ENCODE measurements around the gene CAMK2A.

CAMK2A gene

DNA sequence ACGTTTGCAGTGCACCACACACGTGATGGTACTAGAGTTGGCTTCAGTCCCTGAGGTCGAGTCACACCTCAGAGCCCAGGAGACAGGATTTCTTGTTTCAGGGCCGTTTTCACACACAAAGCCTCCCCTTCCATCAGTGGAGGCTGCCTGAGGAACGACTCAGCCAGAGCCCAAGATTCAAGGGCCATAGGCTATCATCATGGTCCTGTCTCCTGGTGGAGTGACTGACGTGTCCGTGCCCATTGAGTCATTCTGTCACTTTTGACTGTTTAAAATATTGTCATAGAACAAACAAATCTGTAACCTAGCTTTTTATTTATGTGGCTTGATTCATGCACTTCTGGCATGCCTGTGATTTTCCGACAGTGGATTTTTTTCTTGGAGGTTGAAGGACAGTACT is 28.3 kb downstream of the CAMK2A start:
- no peak overlapping the region for H3K4me3 ChIP-seq
- H3K4me1 ChIP-seq: peaks cover 0 to 10% (median 5%) of the 10 kb centered on the region in 4 donors
- TF ChIP-seq CTCF (IDR thresholded peaks at IDR 0.05): no peak
- H3K9me3 ChIP-seq: no peaks in the 10 kb centered on the region
- intact Hi-C loops (cut with DNase I; ENCODE audit: low total_unique reads): no loop called here
- no peaks in the 10 kb centered on the region for H3K36me3 ChIP-seq
- DNase-seq: no peak
- no peaks in the 10 kb centered on the region for H3K27me3 ChIP-seq
- H3K27ac ChIP-seq: no peak overlapping the region

DNA sequence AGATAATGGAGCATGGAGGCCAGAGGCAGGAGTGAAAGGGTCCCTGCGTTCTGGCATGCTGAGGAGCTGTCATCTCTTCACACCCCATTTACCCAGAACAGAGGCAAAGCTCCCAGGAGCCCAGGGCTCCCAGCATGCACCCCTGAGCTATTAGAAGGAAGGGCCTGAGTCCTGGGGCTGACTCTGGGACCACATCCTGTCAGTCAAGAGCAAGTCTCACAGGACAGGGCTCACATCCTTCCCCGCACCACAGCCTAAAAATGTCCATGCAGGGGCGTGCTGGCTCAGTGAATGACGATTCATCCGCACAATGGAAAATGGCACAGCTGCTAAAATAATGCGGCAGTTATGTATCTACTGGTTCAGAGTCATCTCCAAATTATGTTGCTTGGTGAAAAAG is 31.4 kb downstream of the CAMK2A start:
- DNase-seq: no peak
- H3K27me3 ChIP-seq: no peaks in the 10 kb centered on the region
- no peaks in the 10 kb centered on the region for H3K4me1 ChIP-seq
- no peaks in the 10 kb centered on the region for H3K9me3 ChIP-seq
- H3K27ac ChIP-seq: no peak overlapping the region
- intact Hi-C loops (cut with DNase I; ENCODE audit: low total_unique reads): no loop called here
- H3K4me3 ChIP-seq: no peak overlapping the region
- TF ChIP-seq CTCF (IDR thresholded peaks at IDR 0.05): no peak
- no peaks in the 10 kb centered on the region for H3K36me3 ChIP-seq

DNA sequence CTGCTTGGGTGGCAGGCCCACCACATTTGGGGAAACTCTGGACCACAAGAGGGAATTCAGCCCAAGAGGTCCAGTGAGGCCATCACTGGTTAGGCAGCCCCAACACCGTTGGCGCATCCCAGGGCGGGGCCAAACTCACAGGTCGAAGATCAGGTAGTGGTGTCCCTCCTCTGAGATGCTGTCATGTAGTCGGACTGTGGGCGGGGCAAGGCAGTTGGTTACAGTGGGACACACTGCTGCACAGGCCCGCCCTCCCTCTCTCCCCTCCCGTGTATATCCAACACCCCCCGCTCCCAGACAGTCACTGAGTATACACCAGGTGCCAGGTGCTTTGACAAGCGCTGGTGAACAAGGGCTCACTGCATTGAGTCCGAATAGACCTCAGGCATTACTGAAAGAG is 32.1 kb downstream of the CAMK2A start:
- no peaks in the 10 kb centered on the region for H3K27me3 ChIP-seq
- H3K4me3 ChIP-seq: no peak overlapping the region
- no peak overlapping the region for H3K27ac ChIP-seq
- intact Hi-C loops (cut with DNase I; ENCODE audit: low total_unique reads): no loop called here
- no peaks in the 10 kb centered on the region for H3K4me1 ChIP-seq
- no peaks in the 10 kb centered on the region for H3K9me3 ChIP-seq
- H3K36me3 ChIP-seq: no peaks in the 10 kb centered on the region
- no peak for TF ChIP-seq CTCF (IDR thresholded peaks at IDR 0.05)
- DNase-seq: no peak

- no peak overlapping the region for H3K4me3 ChIP-seq
- no peak for DNase-seq
- H3K36me3 ChIP-seq: no peaks in the 10 kb centered on the region
- no peaks in the 10 kb centered on the region for H3K9me3 ChIP-seq
- no peak overlapping the region for H3K27ac ChIP-seq
- no peak for TF ChIP-seq CTCF (IDR thresholded peaks at IDR 0.05)
- no peaks in the 10 kb centered on the region for H3K4me1 ChIP-seq
- no peaks in the 10 kb centered on the region for H3K27me3 ChIP-seq
- intact Hi-C loops (cut with DNase I; ENCODE audit: low total_unique reads): no loop called here
These were observed 33.0 kb downstream of the CAMK2A start for GRCh38 chr5:150256410-150257064.

DNA sequence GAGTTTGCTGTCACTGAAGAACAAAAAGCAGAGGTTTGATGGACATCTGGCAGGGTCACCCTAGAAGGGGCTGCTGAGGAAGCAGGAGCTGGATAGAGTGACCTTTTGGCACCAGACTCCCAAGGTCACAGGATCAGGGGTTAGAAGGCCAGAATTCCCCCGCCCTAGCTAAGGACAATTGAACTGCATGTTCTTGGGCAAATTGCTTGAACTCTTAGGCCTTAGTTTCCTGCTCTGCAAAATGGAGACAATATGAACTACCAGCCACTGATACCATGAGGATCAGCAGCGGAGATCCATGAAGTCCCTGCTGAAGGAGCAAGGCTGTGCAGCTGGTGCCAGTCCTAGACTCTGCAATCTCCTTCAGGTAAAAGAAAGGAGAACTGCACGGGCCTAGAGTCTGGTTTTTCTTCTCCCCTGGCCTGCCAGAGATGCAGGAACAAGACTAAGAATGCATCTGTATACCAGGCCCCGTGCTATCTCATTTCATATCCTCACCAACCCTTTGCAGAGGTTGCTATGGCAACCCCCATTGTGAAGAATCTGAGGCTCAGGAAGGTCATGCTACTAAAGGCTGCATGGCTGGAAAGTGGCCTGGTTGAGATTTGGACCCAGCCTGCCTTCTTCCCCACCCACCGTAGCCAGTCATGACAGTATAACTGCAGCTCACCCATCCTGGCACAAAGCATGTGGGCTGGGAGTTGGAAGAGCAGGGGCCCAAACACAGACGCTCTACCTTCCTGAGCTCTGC is 33.7 kb downstream of the CAMK2A start:
- H3K27me3 ChIP-seq: no peaks in the 10 kb centered on the region
- TF ChIP-seq CTCF (IDR thresholded peaks at IDR 0.05): no peak
- intact Hi-C loops (cut with DNase I; ENCODE audit: low total_unique reads): no loop called here
- H3K4me3 ChIP-seq: no peak overlapping the region
- H3K27ac ChIP-seq: no peak overlapping the region
- H3K9me3 ChIP-seq: no peaks in the 10 kb centered on the region
- no peaks in the 10 kb centered on the region for H3K4me1 ChIP-seq
- no peaks in the 10 kb centered on the region for H3K36me3 ChIP-seq
- no peak for DNase-seq
